GM12892 (cell line): ENCODE measurements around the gene LLGL2.

Experiments used
- POLR2A ChIP-seq: IDR thresholded peaks from 2 replicates; pipeline ENCODE4 v1.6.1; 2011; ENCODE audit warnings: low read depth, low read length, control low read depth
- POLR2AphosphoS5 ChIP-seq: IDR thresholded peaks from 2 replicates; pipeline ENCODE4 v1.6.1; 2011; ENCODE audit warnings: low read depth, low read length, control low read depth

DNA sequence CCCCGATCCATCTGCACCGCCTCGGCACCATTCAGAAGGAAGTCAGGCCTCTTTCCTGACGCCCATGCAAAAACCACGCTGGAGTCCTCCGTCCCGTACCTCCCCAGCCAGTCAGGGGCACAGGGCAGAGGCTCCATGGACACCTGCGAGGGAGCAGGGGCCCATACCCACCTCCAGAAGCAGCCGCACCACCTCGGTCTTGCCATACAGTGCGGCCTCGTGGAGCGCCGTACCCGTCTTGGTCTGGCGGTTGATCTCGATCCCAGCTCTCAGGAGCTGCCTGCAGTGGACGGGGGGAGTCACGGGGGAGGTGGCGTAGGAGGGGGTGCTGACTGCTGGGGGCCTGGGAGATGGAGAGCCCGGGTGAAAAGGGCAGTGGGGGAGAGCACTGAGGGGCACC, 19.4 kb upstream of the LLGL2 start:
- no peak for TF ChIP-seq POLR2AphosphoS5
- no peak for TF ChIP-seq POLR2A
